HCT116 (cell line): ENCODE results near the gene OXT. TPM values are rescaled to one million over a fixed set of nuclear protein-coding genes. Genes with fewer than 3 reads are reported as not detected.

ENCODE experiments used
- ATAC-seq: fragments of 200-7000 bp; cut with Tn5 transposase; 2 replicates; pipeline ENCODE4 v1.9.1; 2020; ENCODE audit warnings: mild to moderate bottlenecking, moderate library complexity
- BruUV-seq: library from RNA; stranded (reverse); fragments of 400-500 nt; replicated peaks from 2 replicates; lab custom pipeline; 2021; lab: Mats Ljungman, UMichigan
- CTCF ChIA-PET: fragments of 300-600 bp; sonication (Branson Sonifier 250); formaldehyde crosslinking; loops from one replicate; lab custom pipeline; 2021; ENCODE audit warnings: antibody characterized with exemption; lab: Charles Lee
- POLR2A ChIA-PET: fragments of 300-600, 350-600 bp; sonication (Branson Sonifier 250); formaldehyde crosslinking; loops from one replicate; lab custom pipeline; 2021; ENCODE audit warnings: antibody characterized with exemption; lab: Charles Lee
- RAD21 ChIA-PET, 2 experiments: fragments of 300-600 bp; sonication (Branson Sonifier 250); formaldehyde crosslinking; loops; one replicate each; lab custom pipeline; 2023; ENCODE audit warnings: low total read pairs in 2 of 2; ENCODE audit not compliant: uncharacterized antibody in 2 of 2, unreplicated experiment in 2 of 2, low non-redundant PET in 1 of 2; lab: Charles Lee
- DNase-seq: peaks from one replicate; pipeline ENCODE4 v3.0.0-alpha.2; 2010; ENCODE audit warnings: low read depth, low spot score
- H2AFZ ChIP-seq: fragments of 200-600 bp; shearing (Covaris generic), sonication (generic); 2 replicates; pipeline ENCODE4 v1.6.1; 2017; ENCODE audit warnings: low read depth, mixed run types, mixed read lengths, antibody characterized with exemption, low read length; ENCODE audit not compliant: poor library complexity, severe bottlenecking
- H3K27ac ChIP-seq: 2 replicates; pipeline ENCODE4 v1.5.1; 2012; ENCODE audit warnings: low read depth, low read length
- H3K27me3 ChIP-seq: fragments of 200-600 bp; sonication (generic); 2 replicates; pipeline ENCODE4 v1.6.1; 2016; ENCODE audit warnings: mixed run types, low read length, mixed read lengths; ENCODE audit not compliant: insufficient read depth
- H3K36me3 ChIP-seq, 2 experiments: fragments of 200-500 bp in 1 of 2; fragments of 200-600 bp in 1 of 2; sonication (Bioruptor generic) in 1 of 2; sonication (generic) in 1 of 2; 2 replicates each; pipeline versions ENCODE4 v1.5.1 to v1.6.1; 2014 to 2016; ENCODE audit warnings: low read length in 2 of 2, inconsistent platforms in 1 of 2, mixed read lengths in 1 of 2, mixed run types in 1 of 2; ENCODE audit not compliant: insufficient read depth in 2 of 2, control insufficient read depth in 1 of 2
- H3K4me1 ChIP-seq, 2 experiments: fragments of 200-600 bp in 1 of 2; sonication (generic) in 1 of 2; 2 replicates each; pipeline versions ENCODE4 v1.5.1 to v1.6.1; 2012 to 2017; ENCODE audit warnings: low read length in 2 of 2, inconsistent platforms in 1 of 2, mild to moderate bottlenecking in 1 of 2, mixed read lengths in 1 of 2, mixed run types in 1 of 2, moderate library complexity in 1 of 2; ENCODE audit not compliant: insufficient read depth in 2 of 2, control insufficient read depth in 1 of 2
- H3K4me2 ChIP-seq: fragments of 200-600 bp; sonication (generic); 2 replicates; pipeline ENCODE4 v1.6.1; 2017; ENCODE audit warnings: mixed run types, low read length, mixed read lengths
- H3K4me3 ChIP-seq, 2 experiments: fragments of 200-600 bp in 1 of 2; sonication (generic) in 1 of 2; replicated peaks in 1 of 2; 2 replicates each; pipeline ENCODE4 v1.5.1; 2011 to 2016; ENCODE audit warnings: low read length in 2 of 2, control low read depth in 1 of 2, low read depth in 1 of 2, mild to moderate bottlenecking in 1 of 2, mixed read lengths in 1 of 2, mixed run types in 1 of 2
- H3K79me2 ChIP-seq: fragments of 200-600 bp; sonication (generic); 2 replicates; pipeline ENCODE4 v1.6.1; 2017; ENCODE audit warnings: mild to moderate bottlenecking, mixed run types, low read length, moderate library complexity, mixed read lengths; ENCODE audit not compliant: insufficient read depth
- H3K9ac ChIP-seq: fragments of 200-600 bp; sonication (generic); 2 replicates; pipeline ENCODE4 v1.6.1; 2016; ENCODE audit warnings: low read length, mixed read lengths
- H3K9me2 ChIP-seq: fragments of 200-600 bp; sonication (generic), shearing (Covaris generic); 2 replicates; pipeline ENCODE4 v1.6.1; 2017; ENCODE audit warnings: mixed run types, mild to moderate bottlenecking, moderate library complexity; ENCODE audit not compliant: insufficient read depth
- H3K9me3 ChIP-seq, 2 experiments: fragments of 200-500 bp in 1 of 2; fragments of 200-600 bp in 1 of 2; sonication (Bioruptor generic) in 1 of 2; sonication (generic) in 1 of 2; 2 replicates each; pipeline ENCODE4 v1.6.1; 2014 to 2017; ENCODE audit warnings: low read length in 2 of 2, mixed read lengths in 2 of 2, inconsistent platforms in 1 of 2, low read depth in 1 of 2, mild to moderate bottlenecking in 1 of 2, mixed run types in 1 of 2, moderate library complexity in 1 of 2; ENCODE audit not compliant: control insufficient read depth in 1 of 2, insufficient read depth in 1 of 2
- H4K20me1 ChIP-seq: fragments of 200-600 bp; sonication (generic), shearing (Covaris generic); 2 replicates; pipeline ENCODE4 v1.6.1; 2017; ENCODE audit warnings: mixed run types, mild to moderate bottlenecking, moderate library complexity; ENCODE audit not compliant: insufficient read depth
- CBX3 ChIP-seq: IDR thresholded peaks from 2 replicates; pipeline ENCODE4 v1.6.1; 2012; ENCODE audit warnings: low read depth
- CEBPB ChIP-seq: IDR thresholded peaks from 2 replicates; pipeline ENCODE4 v1.6.1; 2012; ENCODE audit warnings: low read depth
- CTCF ChIP-seq, 3 experiments: fragments of 200-600 bp in 1 of 3; sonication (generic) in 1 of 3; IDR thresholded peaks in 2 of 3; conservative IDR thresholded peaks in 1 of 3; 2 replicates each; pipeline ENCODE4 v1.5.1; 2012 to 2017; ENCODE audit warnings: low read depth in 2 of 3, low read length in 2 of 3, antibody characterized with exemption in 1 of 3, borderline replicate concordance in 1 of 3, control low read depth in 1 of 3, mild to moderate bottlenecking in 1 of 3, mixed read lengths in 1 of 3, mixed run types in 1 of 3, moderate library complexity in 1 of 3; ENCODE audit not compliant: insufficient read depth in 1 of 3
- EGR1 ChIP-seq: IDR thresholded peaks from 2 replicates; pipeline ENCODE4 v1.6.1; 2012; ENCODE audit warnings: low read depth
- ELF1 ChIP-seq: IDR thresholded peaks from 2 replicates; pipeline ENCODE4 v1.6.1; 2012; ENCODE audit warnings: low read depth, borderline replicate concordance
- EZH2 ChIP-seq: fragments of 200-600 bp; sonication (generic); IDR thresholded peaks from 2 replicates; pipeline ENCODE4 v1.6.1; 2017; ENCODE audit warnings: antibody characterized with exemption, mixed run types
- EZH2phosphoT487 ChIP-seq: fragments of 200-600 bp; IDR thresholded peaks from 2 replicates; pipeline ENCODE4 v1.6.1; 2018; ENCODE audit warnings: antibody characterized with exemption, borderline replicate concordance
- FOSL1 ChIP-seq: IDR thresholded peaks from 2 replicates; pipeline ENCODE4 v1.6.1; 2012; ENCODE audit warnings: low read depth
- JUND ChIP-seq: IDR thresholded peaks from 2 replicates; pipeline ENCODE4 v1.6.1; 2012
- POLR2A ChIP-seq: IDR thresholded peaks from 2 replicates; pipeline ENCODE4 v1.7.0; 2011; ENCODE audit warnings: borderline replicate concordance; ENCODE audit not compliant: insufficient read depth, insufficient read length; ENCODE audit errors: extremely low read depth
- POLR2AphosphoS5 ChIP-seq: IDR thresholded peaks from 2 replicates; pipeline ENCODE4 v1.6.1; 2011; ENCODE audit warnings: mild to moderate bottlenecking, low read depth, low read length, moderate library complexity
- RAD21 ChIP-seq: IDR thresholded peaks from 2 replicates; pipeline ENCODE4 v1.6.1; 2012; ENCODE audit warnings: low read depth, mild to moderate bottlenecking
- REST ChIP-seq: IDR thresholded peaks from 2 replicates; pipeline ENCODE4 v1.6.1; 2012; ENCODE audit warnings: low read depth
- SIN3A ChIP-seq: IDR thresholded peaks from 2 replicates; pipeline ENCODE4 v1.6.1; 2012; ENCODE audit warnings: low read depth
- SRF ChIP-seq: IDR thresholded peaks from 2 replicates; pipeline ENCODE4 v1.6.1; 2012; ENCODE audit warnings: low read depth
- TCF7L2 ChIP-seq: IDR thresholded peaks from 2 replicates; pipeline ENCODE4 v1.7.0; 2011; ENCODE audit warnings: borderline replicate concordance, inconsistent platforms; ENCODE audit not compliant: insufficient read depth, insufficient read length; ENCODE audit errors: extremely low read depth
- ZFX ChIP-seq: fragments of 450-650 bp; IDR thresholded peaks from 2 replicates; pipeline ENCODE4 v1.6.1; 2017
- ZNF274 ChIP-seq: fragments of 200-500 bp; sonication (Bioruptor generic); IDR thresholded peaks from 2 replicates; pipeline ENCODE4 v1.6.1; 2014; ENCODE audit warnings: mild to moderate bottlenecking, low read depth, low read length, inconsistent platforms
- intact Hi-C: fragments of 100-400 bp; cut with micrococcal nuclease; formaldehyde crosslinking; loops from 2 replicates; pipeline ENCODE4 v1.10.0; 2022
- total RNA-seq: library from RNA; stranded (reverse); gene quantifications from one replicate; pipeline ENCODE4 v1.2.1, GENCODE V29; 2021; ENCODE audit not compliant: unreplicated experiment
- TF ChIP-seq, protein P1 (sequence below): IDR thresholded peaks from 2 replicates; pipeline ENCODE4 v1.6.1; 2012
- TF ChIP-seq, protein P2 (sequence below): IDR thresholded peaks from 2 replicates; pipeline ENCODE4 v1.6.1; 2012

The OXT gene
- total RNA-seq, 1 experiment from 2014 or later = not detected

GRCh38 chr20:3092611-3093379 lies 21.4 kb downstream of the OXT start:
- POLR2A ChIA-PET = no interaction called here
- CTCF ChIA-PET = interaction anchor here (1.2 kb wide), 1 partner anchor 39 kb away, joined by 3 read pairs; no protein-coding TSS in a partner anchor
- Histone ChIP-seq H3K4me1 (no peaks in the 10 kb centered on the region), H4K20me1 (no peaks in the 10 kb centered on the region), H2AFZ (no peak overlapping the region), H3K4me2 (no peak overlapping the region), H3K27ac (no peak overlapping the region)
- BruUV-seq = no TSS peak
- no peak for TF ChIP-seq CEBPB
- TF ChIP-seq CBX3 = no peak
- TF ChIP-seq POLR2AphosphoS5 = no peak
- TF ChIP-seq EGR1 = no peak
- TF ChIP-seq TCF7L2 = no peak
- no peak for TF ChIP-seq SRF
- TF ChIP-seq POLR2A = no peak
- TF ChIP-seq EZH2phosphoT487 = no peak
- no peak for TF ChIP-seq CTCF (IDR thresholded peaks at IDR 0.05 in 2 of 3, conservative IDR thresholded peaks at IDR 0.05 in 1 of 3; ENCODE audit: borderline replicate concordance in 1 of 3, insufficient read depth in 1 of 3, low read depth in 2 of 3, low read length in 2 of 3)
- no peak for TF ChIP-seq FOSL1
- TF ChIP-seq EZH2 = no peak
- no peak for TF ChIP-seq ZNF274
- TF ChIP-seq, protein P1, sequence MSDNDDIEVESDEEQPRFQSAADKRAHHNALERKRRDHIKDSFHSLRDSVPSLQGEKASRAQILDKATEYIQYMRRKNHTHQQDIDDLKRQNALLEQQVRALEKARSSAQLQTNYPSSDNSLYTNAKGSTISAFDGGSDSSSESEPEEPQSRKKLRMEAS = no peak
- TF ChIP-seq ZFX = no peak
- no peak for TF ChIP-seq JUND
- TF ChIP-seq ELF1 = no peak
- TF ChIP-seq REST = no peak
- TF ChIP-seq SIN3A = no peak
- no peak for TF ChIP-seq RAD21
- TF ChIP-seq, protein P2, sequence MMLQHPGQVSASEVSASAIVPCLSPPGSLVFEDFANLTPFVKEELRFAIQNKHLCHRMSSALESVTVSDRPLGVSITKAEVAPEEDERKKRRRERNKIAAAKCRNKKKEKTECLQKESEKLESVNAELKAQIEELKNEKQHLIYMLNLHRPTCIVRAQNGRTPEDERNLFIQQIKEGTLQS = no peak
- TF ChIP-seq, all 23 proteins: peak for 0
- Histone ChIP-seq H3K4me3 (no peak overlapping the region), H3K9ac (no peak overlapping the region), H3K27me3 (no peaks in the 10 kb centered on the region), H3K36me3 (no peaks in the 10 kb centered on the region), H3K9me3 (no peaks in the 10 kb centered on the region), H3K79me2 (no peaks in the 10 kb centered on the region), H3K9me2 (no peaks in the 10 kb centered on the region)
- RAD21 ChIA-PET = no interaction called here
- intact Hi-C loops = no loop called here
- no peak for DNase-seq
- no peak for ATAC-seq
